ENCODE data around the gene SPSB2. TPM values are rescaled to one million over a fixed set of nuclear protein-coding genes. Genes with fewer than 3 reads are reported as not detected.
A peak's percentile ranks its signal among the peaks of the same experiment; 100 is the strongest.

The SPSB2 gene
- total and polyA plus RNA-seq, 9 of the 15 experiments (the other 6 are each of a cell fraction or from before 2014, with no cell fraction given), result 0.10 to 10.6 (median 1.9) TPM

DNA sequence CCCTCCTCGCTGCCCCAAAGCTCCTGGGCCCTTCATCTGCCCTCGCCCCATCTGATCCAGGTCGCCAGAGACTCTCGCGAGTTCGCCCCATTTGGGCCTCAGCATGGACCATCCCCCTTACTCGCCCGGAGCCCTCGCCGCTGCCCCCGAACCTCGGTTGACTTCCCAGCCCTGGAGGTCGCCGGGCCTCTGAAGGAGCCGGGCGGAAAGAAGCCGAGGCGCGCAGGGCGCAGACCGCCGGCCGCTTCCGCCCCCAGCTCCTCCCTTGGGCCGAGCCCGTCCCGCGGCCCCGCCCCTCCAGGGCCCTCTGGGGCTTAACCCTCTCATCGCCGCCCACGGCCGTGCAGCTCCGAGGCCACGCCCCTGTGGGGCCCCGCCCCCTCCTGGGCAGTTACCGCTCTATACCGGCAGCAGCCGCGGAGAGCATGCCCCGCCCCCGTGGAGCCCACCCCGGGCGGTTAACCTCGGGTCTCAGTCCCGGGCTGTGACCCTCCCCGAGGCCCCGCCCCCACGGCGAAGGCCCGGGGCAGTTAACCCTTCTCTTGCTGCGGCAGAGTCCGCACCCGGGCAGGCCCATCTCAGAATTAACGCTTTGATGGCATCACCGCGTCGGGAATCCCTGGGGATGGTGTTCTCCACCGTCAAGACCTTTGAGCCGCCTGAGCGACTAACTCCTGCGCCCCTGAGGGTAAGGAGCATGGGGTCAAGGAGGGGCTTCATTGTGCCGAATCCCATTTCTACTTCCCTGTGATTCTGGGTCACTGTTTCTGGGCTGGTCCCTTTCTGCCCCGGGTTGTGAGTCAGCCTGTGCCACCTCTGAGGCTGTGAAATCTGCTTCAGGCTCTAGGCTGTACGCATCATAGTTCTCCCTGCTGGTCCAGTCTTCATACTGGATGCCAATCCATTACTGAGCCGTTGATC lies at the start of gene SPSB2 (continued):
- TF ChIP-seq, protein P1, sequence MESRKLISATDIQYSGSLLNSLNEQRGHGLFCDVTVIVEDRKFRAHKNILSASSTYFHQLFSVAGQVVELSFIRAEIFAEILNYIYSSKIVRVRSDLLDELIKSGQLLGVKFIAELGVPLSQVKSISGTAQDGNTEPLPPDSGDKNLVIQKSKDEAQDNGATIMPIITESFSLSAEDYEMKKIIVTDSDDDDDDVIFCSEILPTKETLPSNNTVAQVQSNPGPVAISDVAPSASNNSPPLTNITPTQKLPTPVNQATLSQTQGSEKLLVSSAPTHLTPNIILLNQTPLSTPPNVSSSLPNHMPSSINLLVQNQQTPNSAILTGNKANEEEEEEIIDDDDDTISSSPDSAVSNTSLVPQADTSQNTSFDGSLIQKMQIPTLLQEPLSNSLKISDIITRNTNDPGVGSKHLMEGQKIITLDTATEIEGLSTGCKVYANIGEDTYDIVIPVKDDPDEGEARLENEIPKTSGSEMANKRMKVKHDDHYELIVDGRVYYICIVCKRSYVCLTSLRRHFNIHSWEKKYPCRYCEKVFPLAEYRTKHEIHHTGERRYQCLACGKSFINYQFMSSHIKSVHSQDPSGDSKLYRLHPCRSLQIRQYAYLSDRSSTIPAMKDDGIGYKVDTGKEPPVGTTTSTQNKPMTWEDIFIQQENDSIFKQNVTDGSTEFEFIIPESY (CRISPR knock-in tag; IDR thresholded peaks at IDR 0.05), result no peak
- no peak for TF ChIP-seq ZNF384 (IDR thresholded peaks at IDR 0.05; ENCODE audit: low read depth, low read length)
- TF ChIP-seq STAT5B (CRISPR knock-in tag; IDR thresholded peaks at IDR 0.05), result no peak
- TF ChIP-seq NRF1 (conservative IDR thresholded peaks at IDR 0.05 in 1 of 2, IDR thresholded peaks at IDR 0.05 in 1 of 2), result peak; percentile 69 to 73
- TF ChIP-seq, protein P2, sequence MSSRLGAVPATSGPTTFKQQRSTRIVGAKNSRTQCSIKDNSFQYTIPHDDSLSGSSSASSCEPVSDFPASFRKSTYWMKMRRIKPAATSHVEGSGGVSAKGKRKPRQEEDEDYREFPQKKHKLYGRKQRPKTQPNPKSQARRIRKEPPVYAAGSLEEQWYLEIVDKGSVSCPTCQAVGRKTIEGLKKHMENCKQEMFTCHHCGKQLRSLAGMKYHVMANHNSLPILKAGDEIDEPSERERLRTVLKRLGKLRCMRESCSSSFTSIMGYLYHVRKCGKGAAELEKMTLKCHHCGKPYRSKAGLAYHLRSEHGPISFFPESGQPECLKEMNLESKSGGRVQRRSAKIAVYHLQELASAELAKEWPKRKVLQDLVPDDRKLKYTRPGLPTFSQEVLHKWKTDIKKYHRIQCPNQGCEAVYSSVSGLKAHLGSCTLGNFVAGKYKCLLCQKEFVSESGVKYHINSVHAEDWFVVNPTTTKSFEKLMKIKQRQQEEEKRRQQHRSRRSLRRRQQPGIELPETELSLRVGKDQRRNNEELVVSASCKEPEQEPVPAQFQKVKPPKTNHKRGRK (tag; IDR thresholded peaks at IDR 0.05), result no peak
- TF ChIP-seq, protein P3, sequence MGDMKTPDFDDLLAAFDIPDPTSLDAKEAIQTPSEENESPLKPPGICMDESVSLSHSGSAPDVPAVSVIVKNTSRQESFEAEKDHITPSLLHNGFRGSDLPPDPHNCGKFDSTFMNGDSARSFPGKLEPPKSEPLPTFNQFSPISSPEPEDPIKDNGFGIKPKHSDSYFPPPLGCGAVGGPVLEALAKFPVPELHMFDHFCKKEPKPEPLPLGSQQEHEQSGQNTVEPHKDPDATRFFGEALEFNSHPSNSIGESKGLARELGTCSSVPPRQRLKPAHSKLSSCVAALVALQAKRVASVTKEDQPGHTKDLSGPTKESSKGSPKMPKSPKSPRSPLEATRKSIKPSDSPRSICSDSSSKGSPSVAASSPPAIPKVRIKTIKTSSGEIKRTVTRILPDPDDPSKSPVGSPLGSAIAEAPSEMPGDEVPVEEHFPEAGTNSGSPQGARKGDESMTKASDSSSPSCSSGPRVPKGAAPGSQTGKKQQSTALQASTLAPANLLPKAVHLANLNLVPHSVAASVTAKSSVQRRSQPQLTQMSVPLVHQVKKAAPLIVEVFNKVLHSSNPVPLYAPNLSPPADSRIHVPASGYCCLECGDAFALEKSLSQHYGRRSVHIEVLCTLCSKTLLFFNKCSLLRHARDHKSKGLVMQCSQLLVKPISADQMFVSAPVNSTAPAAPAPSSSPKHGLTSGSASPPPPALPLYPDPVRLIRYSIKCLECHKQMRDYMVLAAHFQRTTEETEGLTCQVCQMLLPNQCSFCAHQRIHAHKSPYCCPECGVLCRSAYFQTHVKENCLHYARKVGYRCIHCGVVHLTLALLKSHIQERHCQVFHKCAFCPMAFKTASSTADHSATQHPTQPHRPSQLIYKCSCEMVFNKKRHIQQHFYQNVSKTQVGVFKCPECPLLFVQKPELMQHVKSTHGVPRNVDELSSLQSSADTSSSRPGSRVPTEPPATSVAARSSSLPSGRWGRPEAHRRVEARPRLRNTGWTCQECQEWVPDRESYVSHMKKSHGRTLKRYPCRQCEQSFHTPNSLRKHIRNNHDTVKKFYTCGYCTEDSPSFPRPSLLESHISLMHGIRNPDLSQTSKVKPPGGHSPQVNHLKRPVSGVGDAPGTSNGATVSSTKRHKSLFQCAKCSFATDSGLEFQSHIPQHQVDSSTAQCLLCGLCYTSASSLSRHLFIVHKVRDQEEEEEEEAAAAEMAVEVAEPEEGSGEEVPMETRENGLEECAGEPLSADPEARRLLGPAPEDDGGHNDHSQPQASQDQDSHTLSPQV (IDR thresholded peaks at IDR 0.05), result peak; percentile 37; the same call in 1 of the 2 replicates
- no peak for TF ChIP-seq YBX1 (IDR thresholded peaks at IDR 0.05)
- TF ChIP-seq EWSR1 (IDR thresholded peaks at IDR 0.05; ENCODE audit: borderline replicate concordance, low read depth, partially characterized antibody), result no peak
- TF ChIP-seq PHF20 (IDR thresholded peaks at IDR 0.05; ENCODE audit: partially characterized antibody), result no peak
- TF ChIP-seq MAFK (IDR thresholded peaks at IDR 0.05; ENCODE audit: low read length), result no peak

All from K562 (cell line).